Activated CD8-positive, alpha-beta memory T cell treated with anti-CD3 and anti-CD28 coated beads, Interleukin-2, amount 50 U/mL, for 1 hour (primary cell): ENCODE data around the gene SULT1B1.

ENCODE experiments used
- DNase-seq: peaks from one replicate; pipeline ENCODE4 v3.0.0-alpha.2; 2020; ENCODE audit errors: extremely low read depth

Gene SULT1B1

GRCh38 chr4:69697536-69698242, 62.7 kb downstream of the SULT1B1 start:
- no peak for DNase-seq

- no peak for DNase-seq
These were observed 70.8 kb downstream of the SULT1B1 start for GRCh38 chr4:69689599-69689998.

GRCh38 chr4:69684804-69685203, 75.6 kb downstream of the SULT1B1 start:
- DNase-seq: no peak
